ENCODE data around the gene SCAMP3. TPM values are rescaled to one million over a fixed set of nuclear protein-coding genes. Genes with fewer than 3 reads are reported as not detected.

SCAMP3 gene
- total RNA-seq, 6 experiments from 2014 or later = 125 to 150 (median 135) TPM

GRCh38 chr1:155268630-155269029, 6.5 kb upstream of the SCAMP3 start:
- H3K9me3 Mint-ChIP-seq = no peaks in the 10 kb centered on the region
- H3K4me3 Mint-ChIP-seq = no peak overlapping the region
- TF ChIP-seq CTCF (IDR thresholded peaks at IDR 0.05) = no peak
- peaks cover 58% of the 10 kb centered on the region for H3K36me3 Mint-ChIP-seq (ENCODE audit: low read depth)
- H3K27ac Mint-ChIP-seq = no peak overlapping the region
- peaks cover 17% of the 10 kb centered on the region for H3K4me1 Mint-ChIP-seq (ENCODE audit: low read depth)
- H3K27me3 Mint-ChIP-seq (ENCODE audit: insufficient read depth) = no peaks in the 10 kb centered on the region; the same call in 1 of the 2 replicates
- no peak for DNase-seq

- H3K36me3 Mint-ChIP-seq (ENCODE audit: low read depth) = peaks cover 54% of the 10 kb centered on the region
- no peak for DNase-seq
- TF ChIP-seq CTCF (IDR thresholded peaks at IDR 0.05) = no peak
- no peaks in the 10 kb centered on the region for H3K27me3 Mint-ChIP-seq (ENCODE audit: insufficient read depth)
- H3K9me3 Mint-ChIP-seq = no peaks in the 10 kb centered on the region
- H3K4me3 Mint-ChIP-seq = no peak overlapping the region
- H3K27ac Mint-ChIP-seq = no peak overlapping the region
- peaks cover 18% of the 10 kb centered on the region for H3K4me1 Mint-ChIP-seq (ENCODE audit: low read depth)
Measured at GRCh38 chr1:155267373-155267772, 5.2 kb upstream of the SCAMP3 start.

GRCh38 chr1:155266553-155266952, 4.4 kb upstream of the SCAMP3 start:
- Mint-ChIP-seq H3K4me1 (ENCODE audit: low read depth) (peaks cover 15% of the 10 kb centered on the region), H3K27ac (no peak overlapping the region), H3K9me3 (no peaks in the 10 kb centered on the region), H3K27me3 (ENCODE audit: insufficient read depth) (peaks cover 4% of the 10 kb centered on the region), H3K4me3 (no peak overlapping the region), H3K36me3 (ENCODE audit: low read depth) (peaks cover 52% of the 10 kb centered on the region)
- DNase-seq = no peak
- no peak for TF ChIP-seq CTCF (IDR thresholded peaks at IDR 0.05)

GRCh38 chr1:155263067-155263466, 907 bp upstream of the SCAMP3 start:
- peaks cover 29% of the 10 kb centered on the region for H3K4me1 Mint-ChIP-seq (ENCODE audit: low read depth)
- TF ChIP-seq CTCF (IDR thresholded peaks at IDR 0.05) = no peak
- H3K27ac Mint-ChIP-seq = peak overlapping the region; percentile 88
- H3K4me3 Mint-ChIP-seq = no peak overlapping the region
- no peak for DNase-seq
- H3K36me3 Mint-ChIP-seq (ENCODE audit: low read depth) = peaks cover 47% of the 10 kb centered on the region
- H3K27me3 Mint-ChIP-seq (ENCODE audit: insufficient read depth) = peaks cover 4% of the 10 kb centered on the region
- H3K9me3 Mint-ChIP-seq = no peaks in the 10 kb centered on the region

- Mint-ChIP-seq H3K9me3 (no peaks in the 10 kb centered on the region), H3K36me3 (ENCODE audit: low read depth) (peaks cover 41% of the 10 kb centered on the region), H3K27me3 (ENCODE audit: insufficient read depth) (peaks cover 4% of the 10 kb centered on the region), H3K27ac (peak overlapping the region; percentile 88), H3K4me1 (ENCODE audit: low read depth) (peaks cover 39% of the 10 kb centered on the region), H3K4me3 (peak overlapping the region; percentile 96)
- DNase-seq = no peak
- TF ChIP-seq CTCF (IDR thresholded peaks at IDR 0.05) = peak; percentile 48
Measured at GRCh38 chr1:155261493-155261851, 688 bp downstream of the SCAMP3 start.

GRCh38 chr1:155260276-155260675, 1.9 kb downstream of the SCAMP3 start:
- H3K4me1 Mint-ChIP-seq (ENCODE audit: low read depth) = peaks cover 49% of the 10 kb centered on the region

More at GRCh38 chr1:155260276-155260675, 1.9 kb downstream of the SCAMP3 start:
- H3K36me3 Mint-ChIP-seq (ENCODE audit: low read depth) = peaks cover 35% of the 10 kb centered on the region
- peaks cover 4% of the 10 kb centered on the region for H3K27me3 Mint-ChIP-seq (ENCODE audit: insufficient read depth)
- H3K4me3 Mint-ChIP-seq = peak overlapping the region; percentile 96; the same call in 1 of the 2 replicates
- no peak for DNase-seq
- peak overlapping the region; percentile 88; the same call in 1 of the 2 replicates for H3K27ac Mint-ChIP-seq
- TF ChIP-seq CTCF (IDR thresholded peaks at IDR 0.05) = no peak
- H3K9me3 Mint-ChIP-seq = no peaks in the 10 kb centered on the region
